22Rv1 (cell line): ENCODE measurements around the gene STKLD1.

ENCODE experiments used
- H3K27ac ChIP-seq: fragments of 450-650 bp; 2 replicates; pipeline ENCODE4 v1.5.1; 2017
- ZFX ChIP-seq: fragments of 450-650 bp; IDR thresholded peaks from 2 replicates; pipeline ENCODE4 v1.6.1; 2017; ENCODE audit warnings: antibody characterized with exemption, borderline replicate concordance
- TF ChIP-seq, protein P1 (sequence below): fragments of 450-650 bp; IDR thresholded peaks from 2 replicates; pipeline ENCODE4 v1.5.1; 2017; ENCODE audit warnings: mild to moderate bottlenecking

The STKLD1 gene

DNA sequence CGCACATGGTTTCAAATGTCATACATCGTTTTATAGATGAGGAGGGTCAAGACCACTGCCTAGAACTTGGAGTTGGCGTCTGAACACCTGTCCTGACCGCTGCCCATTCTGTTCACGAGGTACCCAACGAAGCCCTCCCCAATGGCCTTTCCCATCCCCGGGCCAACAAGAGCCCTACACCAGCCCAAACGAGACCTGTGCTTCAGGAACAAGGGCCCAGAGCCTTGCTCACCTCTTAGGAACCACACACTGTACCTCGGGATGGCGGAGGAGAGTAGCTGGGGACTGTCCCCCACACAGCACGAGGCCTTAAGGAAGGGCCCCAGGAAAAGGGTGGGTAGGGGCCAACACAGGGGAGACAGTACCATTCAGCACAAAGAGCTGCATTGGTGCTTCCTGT, 43.2 kb upstream of the STKLD1 start:
- TF ChIP-seq, protein P1, sequence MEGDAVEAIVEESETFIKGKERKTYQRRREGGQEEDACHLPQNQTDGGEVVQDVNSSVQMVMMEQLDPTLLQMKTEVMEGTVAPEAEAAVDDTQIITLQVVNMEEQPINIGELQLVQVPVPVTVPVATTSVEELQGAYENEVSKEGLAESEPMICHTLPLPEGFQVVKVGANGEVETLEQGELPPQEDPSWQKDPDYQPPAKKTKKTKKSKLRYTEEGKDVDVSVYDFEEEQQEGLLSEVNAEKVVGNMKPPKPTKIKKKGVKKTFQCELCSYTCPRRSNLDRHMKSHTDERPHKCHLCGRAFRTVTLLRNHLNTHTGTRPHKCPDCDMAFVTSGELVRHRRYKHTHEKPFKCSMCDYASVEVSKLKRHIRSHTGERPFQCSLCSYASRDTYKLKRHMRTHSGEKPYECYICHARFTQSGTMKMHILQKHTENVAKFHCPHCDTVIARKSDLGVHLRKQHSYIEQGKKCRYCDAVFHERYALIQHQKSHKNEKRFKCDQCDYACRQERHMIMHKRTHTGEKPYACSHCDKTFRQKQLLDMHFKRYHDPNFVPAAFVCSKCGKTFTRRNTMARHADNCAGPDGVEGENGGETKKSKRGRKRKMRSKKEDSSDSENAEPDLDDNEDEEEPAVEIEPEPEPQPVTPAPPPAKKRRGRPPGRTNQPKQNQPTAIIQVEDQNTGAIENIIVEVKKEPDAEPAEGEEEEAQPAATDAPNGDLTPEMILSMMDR = no peak
- no peak for TF ChIP-seq ZFX
- H3K27ac ChIP-seq = no peak overlapping the region

DNA sequence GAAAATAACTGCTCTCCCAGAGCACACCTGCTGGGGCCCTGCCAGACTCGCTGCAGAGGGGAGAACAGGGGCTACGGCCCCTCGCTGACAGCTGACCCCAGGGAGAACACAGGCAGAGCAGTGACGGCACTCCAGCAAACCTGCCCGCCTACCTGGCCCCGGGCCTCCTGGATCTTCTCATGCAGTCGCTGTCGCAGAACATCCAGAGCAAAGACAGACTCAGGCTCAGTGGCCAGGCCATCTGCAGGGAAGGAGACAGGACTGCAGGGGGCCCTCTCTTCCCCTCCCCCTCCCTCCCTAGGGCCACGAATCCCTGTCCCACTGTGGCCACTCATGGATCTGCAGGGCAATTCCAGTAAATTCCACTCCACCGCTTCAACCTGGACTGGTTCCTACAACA, 42.6 kb upstream of the STKLD1 start:
- H3K27ac ChIP-seq = no peak overlapping the region
- TF ChIP-seq, protein P1 = no peak
- TF ChIP-seq ZFX = no peak

DNA sequence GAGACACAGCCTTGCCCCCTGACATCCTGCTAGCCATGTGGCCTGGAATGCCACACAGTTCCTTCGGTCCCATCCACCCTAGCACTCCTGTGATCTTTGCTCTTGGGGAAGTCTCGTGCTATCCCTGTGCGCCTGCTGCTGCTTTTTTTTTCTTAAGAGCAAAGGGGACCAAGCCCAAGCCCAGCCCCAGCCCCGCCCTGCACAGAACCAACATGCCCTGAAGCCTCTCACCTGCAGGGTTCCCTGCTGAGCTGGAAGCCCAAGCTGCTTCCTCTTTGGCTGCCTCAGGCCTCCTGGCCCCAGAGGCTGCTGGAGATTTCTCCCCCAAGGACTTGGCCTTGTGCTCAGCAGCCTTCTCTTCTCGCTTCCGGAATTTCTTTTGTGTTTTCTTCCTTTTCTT, 42.0 kb upstream of the STKLD1 start:
- no peak overlapping the region for H3K27ac ChIP-seq
- no peak for TF ChIP-seq ZFX
- TF ChIP-seq, protein P1 = no peak

DNA sequence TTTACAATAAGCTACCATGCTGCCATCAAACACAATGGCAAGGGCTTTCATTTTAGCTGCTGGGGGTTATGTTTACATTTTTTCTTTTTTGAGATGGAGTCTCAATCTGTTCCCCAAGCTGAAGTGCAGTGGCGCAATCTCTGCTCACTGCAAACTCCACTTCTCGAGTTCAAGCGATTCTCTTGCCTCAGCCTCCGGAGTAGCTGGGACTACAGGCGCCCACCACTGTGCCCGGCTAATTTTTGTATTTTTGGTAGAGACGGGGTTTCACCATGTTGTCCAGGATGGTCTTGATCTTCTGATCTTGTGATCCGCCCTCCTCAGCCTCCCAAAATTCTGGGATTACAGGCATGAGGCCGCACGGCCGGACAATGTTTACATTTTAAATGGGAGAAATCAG, 41.3 kb upstream of the STKLD1 start:
- peak overlapping the region; percentile 85; the same call in 1 of the 2 replicates for H3K27ac ChIP-seq

DNA sequence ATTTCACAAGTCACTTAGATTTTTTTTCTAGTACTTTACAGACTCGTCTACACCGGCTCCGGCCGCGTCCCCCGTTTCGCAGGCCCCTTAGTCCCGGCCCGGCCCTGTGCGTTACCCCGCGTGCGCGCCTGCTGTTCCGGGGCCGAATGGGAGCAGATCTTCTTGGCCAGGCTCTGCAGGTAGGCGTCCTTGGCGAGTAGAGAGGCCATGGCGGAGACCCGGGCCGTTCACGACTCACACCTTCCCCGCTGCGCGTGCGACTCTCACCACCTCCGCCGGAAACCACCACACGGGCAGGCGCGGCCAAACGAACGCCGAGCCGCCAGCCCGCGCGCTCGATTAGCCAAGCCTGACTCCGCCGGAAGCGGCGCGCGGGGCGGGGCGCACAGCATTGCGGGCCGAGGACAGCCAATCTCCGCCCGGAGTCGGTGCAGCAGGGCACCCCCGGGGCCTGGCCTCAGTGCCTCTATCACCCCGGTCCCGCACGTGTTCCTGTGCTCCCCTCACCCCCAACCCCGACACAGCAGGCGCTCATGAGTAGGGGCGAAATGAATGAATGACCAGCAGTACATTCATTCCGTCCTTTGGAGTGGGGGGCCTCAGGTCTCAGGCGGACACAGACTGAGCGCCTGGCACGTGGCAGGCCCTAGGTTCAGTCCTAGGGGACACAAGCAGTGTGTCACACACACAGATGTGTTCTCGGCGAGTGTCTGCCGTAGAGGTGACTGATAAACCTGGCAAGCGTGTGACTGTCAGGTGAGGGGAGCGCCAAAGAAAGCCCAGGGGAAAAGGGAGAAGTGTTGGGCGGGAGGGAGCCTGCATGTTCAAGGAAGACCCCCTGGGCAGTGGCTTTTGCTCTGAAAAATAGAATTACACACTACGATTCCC, 40.0 kb upstream of the STKLD1 start, which contains the start of gene SURF6:
Gene SURF6 (minus strand): TSS at position 265 of the 888 bp plus-strand sequence. CDS start 56 bp downstream, at position 209.
- no peak for TF ChIP-seq ZFX
- TF ChIP-seq, protein P1 = no peak
- peak within 1 kb of the TSS; percentile 85 for H3K27ac ChIP-seq

DNA sequence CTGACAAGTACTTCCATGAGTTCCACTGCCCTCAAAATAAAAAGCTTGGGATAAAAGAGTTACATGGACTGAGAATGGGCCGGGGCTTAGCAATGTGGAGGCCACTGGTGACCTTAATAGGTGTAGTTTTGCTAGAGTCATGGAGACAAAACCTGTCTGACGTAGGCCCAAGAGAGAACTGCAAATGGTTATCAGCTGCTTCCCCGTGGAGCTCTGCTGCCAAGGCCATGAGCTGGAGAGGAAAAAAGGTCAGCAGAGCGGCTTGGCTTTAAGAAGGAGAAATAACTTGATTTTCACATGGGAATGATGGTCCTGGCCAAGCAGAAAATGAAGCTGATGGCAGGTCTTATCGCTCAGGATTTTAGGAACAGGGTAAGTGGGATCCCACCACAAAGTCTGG, 36.5 kb upstream of the STKLD1 start:
- no peak for TF ChIP-seq ZFX
- TF ChIP-seq, protein P1 = no peak
- no peak overlapping the region for H3K27ac ChIP-seq

DNA sequence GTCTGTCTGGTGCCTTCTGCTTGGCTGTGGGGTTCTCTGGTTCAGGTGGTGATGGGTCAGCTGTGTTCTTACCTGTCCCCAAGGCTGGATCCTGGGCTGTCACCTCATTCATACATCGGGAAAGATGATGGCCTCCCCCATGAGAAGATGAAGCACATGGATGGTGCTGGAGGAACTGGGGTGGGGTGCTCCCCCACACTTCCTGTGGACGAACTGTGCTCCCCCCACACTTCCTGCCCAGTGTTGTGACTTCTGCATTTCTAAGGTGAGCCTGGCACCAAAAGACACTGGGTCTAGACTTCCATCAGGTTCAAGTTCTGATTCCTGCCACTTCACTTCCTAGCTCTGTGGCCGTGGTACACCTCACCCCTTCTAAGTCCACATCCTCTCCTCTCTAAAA, 35.9 kb upstream of the STKLD1 start:
- H3K27ac ChIP-seq = no peak overlapping the region
- TF ChIP-seq, protein P1 = no peak
- no peak for TF ChIP-seq ZFX
